Vagina (tissue), 2 donors: ENCODE results near the gene C1QL3.

Experiments used
- CTCF ChIP-seq, 3 experiments: fragments of 450-650 bp in 2 of 3; fragments of 200-600 bp in 1 of 3; sonication (generic) in 1 of 3; IDR thresholded peaks; one replicate each; pipeline ENCODE4 v1.5.1; 2017 to 2019; ENCODE audit warnings: antibody characterized with exemption in 3 of 3, mild to moderate bottlenecking in 2 of 3, moderate library complexity in 2 of 3
- POLR2A ChIP-seq, 2 donors: fragments of 450-650 bp; IDR thresholded peaks; one replicate each; pipeline ENCODE4 v1.6.1; 2017; ENCODE audit warnings: antibody characterized with exemption in 2 of 2, mild to moderate bottlenecking in 2 of 2, moderate library complexity in 2 of 2

DNA sequence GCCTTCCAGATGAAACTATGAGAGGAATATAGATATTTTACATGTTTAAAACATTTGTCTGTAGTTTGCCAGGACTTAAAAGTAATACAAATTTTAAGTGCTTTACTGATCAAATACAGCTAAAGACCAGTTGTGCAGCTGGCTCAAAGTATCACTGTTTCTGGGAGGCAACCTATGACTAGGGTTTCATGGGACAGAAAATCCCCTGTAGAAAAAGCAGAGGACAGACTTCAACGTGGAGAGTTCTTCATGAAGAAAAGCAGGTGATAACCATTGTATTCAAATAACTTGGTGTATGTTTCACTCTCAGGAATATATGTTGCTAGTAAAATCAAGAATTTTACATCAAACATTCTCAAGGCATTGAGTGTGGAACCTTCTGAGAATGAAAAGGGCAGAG, 43.9 kb downstream of the C1QL3 start:
- TF ChIP-seq CTCF (IDR thresholded peaks at IDR 0.05) (no peak), POLR2A (IDR thresholded peaks at IDR 0.05) (no peak)
